ENCODE measurements around the gene HSPB2.

DNA sequence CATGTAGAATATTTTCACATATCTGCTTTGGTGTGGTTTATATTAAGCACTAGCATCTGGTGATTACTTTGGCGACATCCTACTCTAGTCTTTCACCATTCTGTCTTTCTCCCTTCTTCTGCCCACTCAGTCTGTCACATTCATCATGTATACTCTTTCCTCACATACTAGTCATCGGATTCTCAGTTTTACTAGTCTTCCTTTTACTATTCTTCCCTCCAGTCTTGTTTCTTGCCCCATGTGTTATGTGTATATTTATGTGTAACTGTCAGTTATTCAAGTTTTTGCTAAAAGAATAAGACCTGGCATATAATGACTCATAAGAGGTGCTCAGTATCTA is 20.0 kb downstream of the HSPB2 start:
- TF ChIP-seq ESRRA (CRISPR knock-in tag; IDR thresholded peaks at IDR 0.05; ENCODE audit: borderline replicate concordance) = no peak
- TF ChIP-seq, protein P1, sequence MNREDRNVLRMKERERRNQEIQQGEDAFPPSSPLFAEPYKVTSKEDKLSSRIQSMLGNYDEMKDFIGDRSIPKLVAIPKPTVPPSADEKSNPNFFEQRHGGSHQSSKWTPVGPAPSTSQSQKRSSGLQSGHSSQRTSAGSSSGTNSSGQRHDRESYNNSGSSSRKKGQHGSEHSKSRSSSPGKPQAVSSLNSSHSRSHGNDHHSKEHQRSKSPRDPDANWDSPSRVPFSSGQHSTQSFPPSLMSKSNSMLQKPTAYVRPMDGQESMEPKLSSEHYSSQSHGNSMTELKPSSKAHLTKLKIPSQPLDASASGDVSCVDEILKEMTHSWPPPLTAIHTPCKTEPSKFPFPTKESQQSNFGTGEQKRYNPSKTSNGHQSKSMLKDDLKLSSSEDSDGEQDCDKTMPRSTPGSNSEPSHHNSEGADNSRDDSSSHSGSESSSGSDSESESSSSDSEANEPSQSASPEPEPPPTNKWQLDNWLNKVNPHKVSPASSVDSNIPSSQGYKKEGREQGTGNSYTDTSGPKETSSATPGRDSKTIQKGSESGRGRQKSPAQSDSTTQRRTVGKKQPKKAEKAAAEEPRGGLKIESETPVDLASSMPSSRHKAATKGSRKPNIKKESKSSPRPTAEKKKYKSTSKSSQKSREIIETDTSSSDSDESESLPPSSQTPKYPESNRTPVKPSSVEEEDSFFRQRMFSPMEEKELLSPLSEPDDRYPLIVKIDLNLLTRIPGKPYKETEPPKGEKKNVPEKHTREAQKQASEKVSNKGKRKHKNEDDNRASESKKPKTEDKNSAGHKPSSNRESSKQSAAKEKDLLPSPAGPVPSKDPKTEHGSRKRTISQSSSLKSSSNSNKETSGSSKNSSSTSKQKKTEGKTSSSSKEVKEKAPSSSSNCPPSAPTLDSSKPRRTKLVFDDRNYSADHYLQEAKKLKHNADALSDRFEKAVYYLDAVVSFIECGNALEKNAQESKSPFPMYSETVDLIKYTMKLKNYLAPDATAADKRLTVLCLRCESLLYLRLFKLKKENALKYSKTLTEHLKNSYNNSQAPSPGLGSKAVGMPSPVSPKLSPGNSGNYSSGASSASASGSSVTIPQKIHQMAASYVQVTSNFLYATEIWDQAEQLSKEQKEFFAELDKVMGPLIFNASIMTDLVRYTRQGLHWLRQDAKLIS (CRISPR knock-in tag; IDR thresholded peaks at IDR 0.05; ENCODE audit: borderline replicate concordance) = no peak

All from WTC11 (cell line).